Subcutaneous adipose tissue (tissue), 4 donors: Measurements from ENCODE around the gene ARID5B. TPM values are rescaled to one million over a fixed set of nuclear protein-coding genes. Genes with fewer than 3 reads are reported as not detected.

ENCODE experiments used
- CTCF ChIP-seq: fragments of 450-650 bp; IDR thresholded peaks from one replicate; pipeline ENCODE4 v1.5.1; 2016; ENCODE audit warnings: low read depth, mild to moderate bottlenecking, control low read depth, antibody characterized with exemption, moderate library complexity
- total RNA-seq, 4 donors: library from RNA; depleted of rRNA; stranded (reverse); fragments of >200 nt; gene quantifications; one replicate each; pipeline ENCODE4 v1.1.0, GENCODE V29; 2016

ARID5B gene
- total RNA-seq, 4 donors from 2014 or later = 61.4 to 193 (median 86.2) TPM

- TF ChIP-seq CTCF = no peak
Measured at GRCh38 chr10:62071846-62072281, 170.4 kb downstream of the ARID5B start.

- TF ChIP-seq CTCF = no peak
Measured at GRCh38 chr10:62072901-62073300, 171.4 kb downstream of the ARID5B start.

- TF ChIP-seq CTCF = no peak
Measured at GRCh38 chr10:62073429-62073828, 171.9 kb downstream of the ARID5B start.

GRCh38 chr10:62075414-62075813 lies 173.9 kb downstream of the ARID5B start:
- no peak for TF ChIP-seq CTCF

- TF ChIP-seq CTCF = no peak
Measured at GRCh38 chr10:62075912-62076311, 174.4 kb downstream of the ARID5B start.

GRCh38 chr10:62076891-62077290 lies 175.4 kb downstream of the ARID5B start:
- TF ChIP-seq CTCF = no peak

- TF ChIP-seq CTCF = no peak
Measured at GRCh38 chr10:62077330-62078015, 176.0 kb downstream of the ARID5B start.
